HepG2 (cell line): ENCODE measurements around the gene ARID1A. TPM values are rescaled to one million over a fixed set of nuclear protein-coding genes. Genes with fewer than 3 reads are reported as not detected.

Source experiments
- CREM ChIP-seq, 2 experiments: sonication (generic) in 1 of 2; formaldehyde crosslinking in 1 of 2; IDR thresholded peaks; 2 replicates each; pipeline versions ENCODE4 v1.4.0 to v1.6.1; 2016 to 2020; ENCODE audit warnings: antibody characterized with exemption in 1 of 2, mild to moderate bottlenecking in 1 of 2, missing genetic modification reagents in 1 of 2
- FIP1L1 ChIP-seq: fragments of 200-400 bp; formaldehyde crosslinking; IDR thresholded peaks from 2 replicates; pipeline ENCODE4 v1.6.1; 2018; ENCODE audit warnings: low read depth, mild to moderate bottlenecking, low read length, moderate library complexity, borderline replicate concordance; ENCODE audit not compliant: insufficient read depth
- MEIS1 ChIP-seq: sonication (generic); formaldehyde crosslinking; IDR thresholded peaks from 2 replicates; pipeline ENCODE4 v1.9.0; 2021; ENCODE audit warnings: mild to moderate bottlenecking, missing genetic modification reagents, moderate library complexity, borderline replicate concordance
- POLR2AphosphoS2 ChIP-seq: IDR thresholded peaks from 2 replicates; pipeline ENCODE4 v1.6.1; 2011; ENCODE audit warnings: low read depth, low read length, improper control_type of control experiment
- RBAK ChIP-seq: sonication (generic); formaldehyde crosslinking; IDR thresholded peaks from 2 replicates; pipeline ENCODE4 v1.5.1; 2020; ENCODE audit warnings: mild to moderate bottlenecking, missing genetic modification reagents
- SAFB2 ChIP-seq: sonication (generic); formaldehyde crosslinking; IDR thresholded peaks from 2 replicates; pipeline ENCODE4 v1.5.1; 2020; ENCODE audit warnings: missing genetic modification reagents, low read depth, mild to moderate bottlenecking, borderline replicate concordance
- SAP130 ChIP-seq: IDR thresholded peaks from 2 replicates; pipeline ENCODE4 v1.6.1; 2016; ENCODE audit warnings: low read depth
- SATB2 ChIP-seq: sonication (generic); formaldehyde crosslinking; IDR thresholded peaks from 2 replicates; pipeline ENCODE4 v1.5.0; 2020; ENCODE audit warnings: missing genetic modification reagents
- SMARCC2 ChIP-seq: fragments of 450-650 bp; IDR thresholded peaks from 2 replicates; pipeline ENCODE4 v1.6.1; 2017; ENCODE audit warnings: antibody characterized with exemption, mild to moderate bottlenecking
- SP1 ChIP-seq, 2 experiments: fragments of 450-650 bp in 1 of 2; sonication (generic) in 1 of 2; formaldehyde crosslinking in 1 of 2; IDR thresholded peaks; 2 replicates each; pipeline versions ENCODE4 v1.4.0 to v1.6.1; 2016 to 2020; ENCODE audit warnings: missing genetic modification reagents in 1 of 2
- TBP ChIP-seq: sonication (generic); formaldehyde crosslinking; IDR thresholded peaks from 2 replicates; pipeline ENCODE4 v1.5.0; 2020; ENCODE audit warnings: missing genetic modification reagents
- ZNF136 ChIP-seq: sonication (generic); formaldehyde crosslinking; IDR thresholded peaks from 2 replicates; pipeline ENCODE4 v1.8.1; 2022; ENCODE audit warnings: low read depth, mild to moderate bottlenecking, moderate library complexity, missing genetic modification reagents
- ZNF614 ChIP-seq: IDR thresholded peaks from 2 replicates; pipeline ENCODE4 v1.6.1; 2018; ENCODE audit warnings: missing biosample characterization, missing genetic modification reagents, inconsistent platforms, borderline replicate concordance
- ZNF674 ChIP-seq: sonication (generic); formaldehyde crosslinking; IDR thresholded peaks from 2 replicates; pipeline ENCODE4 v1.5.0; 2020; ENCODE audit warnings: low read depth, mild to moderate bottlenecking, missing genetic modification reagents
- ZNF75D ChIP-seq: sonication (generic); formaldehyde crosslinking; IDR thresholded peaks from 2 replicates; pipeline ENCODE4 v1.8.1; 2023; ENCODE audit warnings: missing genetic modification reagents, mild to moderate bottlenecking, borderline replicate concordance
- ZNF781 ChIP-seq: sonication (generic); formaldehyde crosslinking; IDR thresholded peaks from 2 replicates; pipeline ENCODE4 v1.5.1; 2020; ENCODE audit warnings: borderline replicate concordance, mild to moderate bottlenecking, missing genetic modification reagents; ENCODE audit errors: not compliant biosample characterization
- ZZZ3 ChIP-seq: sonication (generic); formaldehyde crosslinking; IDR thresholded peaks from 2 replicates; pipeline ENCODE4 v1.4.0; 2020; ENCODE audit warnings: missing genetic modification reagents, mild to moderate bottlenecking, borderline replicate concordance
- polyA plus RNA-seq, 8 experiments: library from polyadenylated mRNA; depleted of rRNA in 3 of 8; stranded (reverse) in 7 of 8; unstranded in 1 of 8; fragments of >200 nt; fragmentation: Illumina TruSeq in 4 of 8; extraction: Trizol in 4 of 8; gene quantifications; 2 replicates each; pipeline versions ENCODE4 v1.2.1 to v1.2.3, GENCODE V29; 2011 to 2016; ENCODE audit warnings: low read depth in 4 of 8, missing spikeins in 1 of 8, mixed read lengths in 1 of 8; ENCODE audit not compliant: insufficient read depth in 1 of 8
- total RNA-seq, 5 experiments: library from RNA; depleted of rRNA; stranded (reverse); fragments of >200 nt; fragmentation: Illumina TruSeq; extraction: Trizol; gene quantifications; 2 replicates each; pipeline ENCODE4 v1.2.3, GENCODE V29; 2016; ENCODE audit warnings: low read depth in 1 of 5
- TF ChIP-seq, protein P1 (sequence below): sonication (generic); formaldehyde crosslinking; IDR thresholded peaks from 2 replicates; pipeline ENCODE4 v1.4.0; 2020; ENCODE audit warnings: mild to moderate bottlenecking, missing genetic modification reagents
- TF ChIP-seq, protein P2 (sequence below): sonication (generic); formaldehyde crosslinking; IDR thresholded peaks from 2 replicates; pipeline ENCODE4 v1.8.0; 2022; ENCODE audit warnings: mild to moderate bottlenecking, missing genetic modification reagents, borderline replicate concordance
- TF ChIP-seq, protein P3 (sequence below): sonication (generic); formaldehyde crosslinking; IDR thresholded peaks from 2 replicates; pipeline ENCODE4 v1.4.0; 2020; ENCODE audit warnings: missing genetic modification reagents
- TF ChIP-seq, protein P4 (sequence below): sonication (generic); formaldehyde crosslinking; IDR thresholded peaks from 2 replicates; pipeline ENCODE4 v1.5.0; 2020; ENCODE audit warnings: mild to moderate bottlenecking, missing genetic modification reagents, moderate library complexity
- TF ChIP-seq, protein P5 (sequence below): sonication (generic); formaldehyde crosslinking; IDR thresholded peaks from 2 replicates; pipeline ENCODE4 v1.4.0; 2020; ENCODE audit warnings: missing genetic modification reagents

Gene ARID1A
- total and polyA plus RNA-seq, 2 of the 13 experiments (the other 11 are each of a cell fraction or from before 2014, with no cell fraction given), result 11.9 to 15.9 TPM

DNA sequence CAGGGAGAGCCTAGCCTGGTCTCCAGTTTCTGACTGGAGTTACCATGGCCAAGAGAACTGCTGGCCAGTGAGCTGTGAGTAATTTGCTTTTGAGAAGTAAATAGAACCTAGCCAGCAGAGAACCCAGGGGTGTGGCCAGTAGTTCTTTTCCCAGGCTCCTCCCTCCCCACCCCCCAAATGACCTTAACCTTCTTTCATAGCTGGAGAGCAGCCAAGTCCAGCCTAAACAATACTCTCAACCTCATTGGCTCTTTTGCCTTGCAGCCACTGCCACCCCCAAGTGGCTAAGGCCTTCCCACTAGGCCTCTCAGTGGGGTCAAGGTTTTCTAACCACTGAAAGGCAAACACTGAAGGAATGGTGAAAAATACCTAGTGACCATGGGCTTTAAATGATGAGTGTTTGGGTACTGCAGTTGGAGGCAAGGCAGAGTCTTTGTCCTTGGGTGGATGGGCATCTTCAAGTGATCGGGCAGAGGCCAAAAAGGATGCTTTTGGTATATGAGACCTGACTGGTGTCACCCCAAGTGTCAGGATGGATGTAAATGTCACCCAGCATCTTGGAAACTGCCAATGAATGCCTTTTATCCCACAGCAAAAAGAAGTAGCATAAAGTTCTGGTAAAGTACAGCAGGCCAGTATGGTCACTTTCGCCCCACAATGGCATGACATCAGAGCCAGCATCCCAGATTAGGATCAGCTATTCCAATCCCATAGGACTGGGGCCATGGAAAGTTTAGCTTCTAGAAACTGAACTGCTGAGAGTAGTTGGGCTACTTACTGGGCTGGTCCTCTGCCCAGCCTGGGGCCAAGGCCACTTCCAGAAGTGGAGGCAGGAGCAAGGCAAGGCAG, 88.4 kb downstream of the ARID1A start (continued):
- peak; percentile 73; the same call in 1 of the 2 replicates for TF ChIP-seq CREM (IDR thresholded peaks at IDR 0.05)
- TF ChIP-seq CREM (CRISPR knock-in tag; IDR thresholded peaks at IDR 0.05), result no peak
- peak; percentile 36; the same call in 1 of the 2 replicates for TF ChIP-seq SAFB2 (CRISPR knock-in tag)
- TF ChIP-seq POLR2AphosphoS2, result no peak
- TF ChIP-seq ZNF75D (CRISPR knock-in tag), result no peak
- TF ChIP-seq ZNF614 (CRISPR knock-in tag), result peak; percentile 23; the same call in 1 of the 2 replicates
- TF ChIP-seq ZZZ3 (CRISPR knock-in tag), result no peak
- TF ChIP-seq SATB2 (CRISPR knock-in tag), result no peak
- TF ChIP-seq, protein P1, sequence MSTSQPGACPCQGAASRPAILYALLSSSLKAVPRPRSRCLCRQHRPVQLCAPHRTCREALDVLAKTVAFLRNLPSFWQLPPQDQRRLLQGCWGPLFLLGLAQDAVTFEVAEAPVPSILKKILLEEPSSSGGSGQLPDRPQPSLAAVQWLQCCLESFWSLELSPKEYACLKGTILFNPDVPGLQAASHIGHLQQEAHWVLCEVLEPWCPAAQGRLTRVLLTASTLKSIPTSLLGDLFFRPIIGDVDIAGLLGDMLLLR (CRISPR knock-in tag), result no peak
- no peak for TF ChIP-seq SP1 (IDR thresholded peaks at IDR 0.05)
- TF ChIP-seq SP1 (CRISPR knock-in tag; IDR thresholded peaks at IDR 0.05), result 0 out of 2 replicates have a peak, but pooled peaks have one; percentile 19
- peak; percentile 88 for TF ChIP-seq SAP130 (CRISPR knock-in tag)
- no peak for TF ChIP-seq TBP (CRISPR knock-in tag)
- TF ChIP-seq, protein P2, sequence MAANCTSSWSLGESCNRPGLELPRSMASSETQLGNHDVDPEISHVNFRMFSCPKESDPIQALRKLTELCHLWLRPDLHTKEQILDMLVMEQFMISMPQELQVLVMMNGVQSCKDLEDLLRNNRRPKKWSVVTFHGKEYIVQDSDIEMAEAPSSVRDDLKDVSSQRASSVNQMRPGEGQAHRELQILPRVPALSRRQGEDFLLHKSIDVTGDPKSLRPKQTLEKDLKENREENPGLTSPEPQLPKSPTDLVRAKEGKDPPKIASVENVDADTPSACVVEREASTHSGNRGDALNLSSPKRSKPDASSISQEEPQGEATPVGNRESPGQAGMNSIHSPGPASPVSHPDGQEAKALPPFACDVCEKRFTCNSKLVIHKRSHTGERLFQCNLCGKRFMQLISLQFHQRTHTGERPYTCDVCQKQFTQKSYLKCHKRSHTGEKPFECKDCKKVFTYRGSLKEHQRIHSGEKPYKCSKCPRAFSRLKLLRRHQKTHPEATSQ (CRISPR knock-in tag), result no peak
- TF ChIP-seq, protein P3, sequence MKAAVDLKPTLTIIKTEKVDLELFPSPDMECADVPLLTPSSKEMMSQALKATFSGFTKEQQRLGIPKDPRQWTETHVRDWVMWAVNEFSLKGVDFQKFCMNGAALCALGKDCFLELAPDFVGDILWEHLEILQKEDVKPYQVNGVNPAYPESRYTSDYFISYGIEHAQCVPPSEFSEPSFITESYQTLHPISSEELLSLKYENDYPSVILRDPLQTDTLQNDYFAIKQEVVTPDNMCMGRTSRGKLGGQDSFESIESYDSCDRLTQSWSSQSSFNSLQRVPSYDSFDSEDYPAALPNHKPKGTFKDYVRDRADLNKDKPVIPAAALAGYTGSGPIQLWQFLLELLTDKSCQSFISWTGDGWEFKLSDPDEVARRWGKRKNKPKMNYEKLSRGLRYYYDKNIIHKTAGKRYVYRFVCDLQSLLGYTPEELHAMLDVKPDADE (CRISPR knock-in tag), result no peak
- peak; percentile 37 for TF ChIP-seq ZNF781 (CRISPR knock-in tag)
- TF ChIP-seq ZNF674, result no peak
- 0 out of 2 replicates have a peak, but pooled peaks have one; percentile 43 for TF ChIP-seq ZNF136 (CRISPR knock-in tag)
- TF ChIP-seq, protein P4, sequence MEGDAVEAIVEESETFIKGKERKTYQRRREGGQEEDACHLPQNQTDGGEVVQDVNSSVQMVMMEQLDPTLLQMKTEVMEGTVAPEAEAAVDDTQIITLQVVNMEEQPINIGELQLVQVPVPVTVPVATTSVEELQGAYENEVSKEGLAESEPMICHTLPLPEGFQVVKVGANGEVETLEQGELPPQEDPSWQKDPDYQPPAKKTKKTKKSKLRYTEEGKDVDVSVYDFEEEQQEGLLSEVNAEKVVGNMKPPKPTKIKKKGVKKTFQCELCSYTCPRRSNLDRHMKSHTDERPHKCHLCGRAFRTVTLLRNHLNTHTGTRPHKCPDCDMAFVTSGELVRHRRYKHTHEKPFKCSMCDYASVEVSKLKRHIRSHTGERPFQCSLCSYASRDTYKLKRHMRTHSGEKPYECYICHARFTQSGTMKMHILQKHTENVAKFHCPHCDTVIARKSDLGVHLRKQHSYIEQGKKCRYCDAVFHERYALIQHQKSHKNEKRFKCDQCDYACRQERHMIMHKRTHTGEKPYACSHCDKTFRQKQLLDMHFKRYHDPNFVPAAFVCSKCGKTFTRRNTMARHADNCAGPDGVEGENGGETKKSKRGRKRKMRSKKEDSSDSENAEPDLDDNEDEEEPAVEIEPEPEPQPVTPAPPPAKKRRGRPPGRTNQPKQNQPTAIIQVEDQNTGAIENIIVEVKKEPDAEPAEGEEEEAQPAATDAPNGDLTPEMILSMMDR (CRISPR knock-in tag), result peak; percentile 49
- no peak for TF ChIP-seq FIP1L1
- no peak for TF ChIP-seq RBAK (CRISPR knock-in tag)
- no peak for TF ChIP-seq SMARCC2
- TF ChIP-seq, protein P5, sequence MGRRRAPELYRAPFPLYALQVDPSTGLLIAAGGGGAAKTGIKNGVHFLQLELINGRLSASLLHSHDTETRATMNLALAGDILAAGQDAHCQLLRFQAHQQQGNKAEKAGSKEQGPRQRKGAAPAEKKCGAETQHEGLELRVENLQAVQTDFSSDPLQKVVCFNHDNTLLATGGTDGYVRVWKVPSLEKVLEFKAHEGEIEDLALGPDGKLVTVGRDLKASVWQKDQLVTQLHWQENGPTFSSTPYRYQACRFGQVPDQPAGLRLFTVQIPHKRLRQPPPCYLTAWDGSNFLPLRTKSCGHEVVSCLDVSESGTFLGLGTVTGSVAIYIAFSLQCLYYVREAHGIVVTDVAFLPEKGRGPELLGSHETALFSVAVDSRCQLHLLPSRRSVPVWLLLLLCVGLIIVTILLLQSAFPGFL (CRISPR knock-in tag), result no peak
- no peak for TF ChIP-seq MEIS1 (CRISPR knock-in tag)
